H9 (cell line): Measurements from ENCODE around the gene USP34. TPM values are rescaled to one million over a fixed set of nuclear protein-coding genes. Genes with fewer than 3 reads are reported as not detected.

Experiments used
- DNase-seq: peaks from one replicate; pipeline ENCODE4 v3.0.0-alpha.2; 2017
- H2AFZ ChIP-seq: one replicate; pipeline ENCODE4 v1.6.1; 2013; ENCODE audit warnings: mild to moderate bottlenecking, low read length, control low read depth, moderate library complexity
- H2AK5ac ChIP-seq: 2 replicates; pipeline ENCODE4 v1.6.1; 2013; ENCODE audit warnings: low read length, control low read depth, mixed read lengths; ENCODE audit not compliant: insufficient read length
- H2BK120ac ChIP-seq: one replicate; pipeline ENCODE4 v1.6.1; 2013; ENCODE audit warnings: low read depth, mild to moderate bottlenecking, low read length, control low read depth, inconsistent platforms; ENCODE audit not compliant: poor library complexity, severe bottlenecking
- H2BK12ac ChIP-seq: 2 replicates; pipeline ENCODE4 v1.6.1; 2013; ENCODE audit warnings: low read length, control low read depth, mixed read lengths, low read depth; ENCODE audit not compliant: insufficient read length
- H2BK15ac ChIP-seq: 2 replicates; pipeline ENCODE4 v1.6.1; 2013; ENCODE audit warnings: low read depth, low read length, control low read depth
- H2BK20ac ChIP-seq: one replicate; pipeline ENCODE4 v1.6.1; 2013; ENCODE audit warnings: low read depth, mild to moderate bottlenecking, low read length, control low read depth, inconsistent platforms; ENCODE audit not compliant: poor library complexity, severe bottlenecking
- H2BK5ac ChIP-seq: 2 replicates; pipeline ENCODE4 v1.6.1; 2013; ENCODE audit warnings: low read length, control low read depth, mixed read lengths; ENCODE audit not compliant: insufficient read length
- H3K14ac ChIP-seq: 2 replicates; pipeline ENCODE4 v1.6.1; 2013; ENCODE audit warnings: low read length, control low read depth; ENCODE audit not compliant: insufficient read depth
- H3K18ac ChIP-seq: 2 replicates; pipeline ENCODE4 v1.6.1; 2013; ENCODE audit warnings: low read depth, mild to moderate bottlenecking, mixed read lengths, low read length, control low read depth; ENCODE audit not compliant: insufficient read length
- H3K23ac ChIP-seq: 2 replicates; pipeline ENCODE4 v1.6.1; 2013; ENCODE audit warnings: low read length, control low read depth, mixed read lengths, low read depth; ENCODE audit not compliant: insufficient read length
- H3K23me2 ChIP-seq: 2 replicates; pipeline ENCODE4 v1.6.1; 2013; ENCODE audit warnings: low read depth, mild to moderate bottlenecking, mixed read lengths, low read length, control low read depth; ENCODE audit not compliant: insufficient read length, poor library complexity, severe bottlenecking
- H3K27ac ChIP-seq: 2 replicates; pipeline ENCODE4 v1.5.1; 2013; ENCODE audit warnings: low read length, control low read depth, mixed read lengths, low read depth; ENCODE audit not compliant: insufficient read length
- H3K27me3 ChIP-seq: 2 replicates; pipeline ENCODE4 v1.6.1; 2013; ENCODE audit warnings: low read length, control low read depth, inconsistent platforms; ENCODE audit not compliant: insufficient read depth
- H3K4ac ChIP-seq: 2 replicates; pipeline ENCODE4 v1.6.1; 2013; ENCODE audit warnings: low read depth, mild to moderate bottlenecking, control low read depth, inconsistent platforms, low read length, moderate library complexity
- H3K4me1 ChIP-seq: 2 replicates; pipeline ENCODE4 v1.6.1; 2013; ENCODE audit warnings: low read length, control low read depth, inconsistent platforms; ENCODE audit not compliant: insufficient read depth
- H3K4me2 ChIP-seq: 2 replicates; pipeline ENCODE4 v1.6.1; 2013; ENCODE audit warnings: low read length, control low read depth, mixed read lengths; ENCODE audit not compliant: insufficient read length, insufficient read depth
- H3K56ac ChIP-seq: 2 replicates; pipeline ENCODE4 v1.6.1; 2013; ENCODE audit warnings: low read depth, mild to moderate bottlenecking, mixed read lengths, low read length, control low read depth; ENCODE audit not compliant: insufficient read length
- H3K79me1 ChIP-seq: 2 replicates; pipeline ENCODE4 v1.6.1; 2013; ENCODE audit warnings: low read depth, mild to moderate bottlenecking, moderate library complexity, low read length, control low read depth, inconsistent platforms; ENCODE audit not compliant: insufficient read depth, poor library complexity, severe bottlenecking
- H3K79me2 ChIP-seq: 2 replicates; pipeline ENCODE4 v1.6.1; 2013; ENCODE audit warnings: low read length, control low read depth, inconsistent platforms; ENCODE audit not compliant: insufficient read depth
- H3K9ac ChIP-seq: 2 replicates; pipeline ENCODE4 v1.6.1; 2013; ENCODE audit warnings: low read length, control low read depth, mixed read lengths; ENCODE audit not compliant: insufficient read length; ENCODE audit errors: extremely low read depth
- H3K9me3 ChIP-seq: one replicate; pipeline ENCODE4 v1.6.1; 2013; ENCODE audit warnings: low read depth, low read length, inconsistent platforms; ENCODE audit not compliant: control insufficient read depth
- H3T11ph ChIP-seq: one replicate; pipeline ENCODE4 v1.6.1; 2013; ENCODE audit warnings: mild to moderate bottlenecking, low read length, control low read depth, inconsistent platforms
- H4K20me1 ChIP-seq: one replicate; pipeline ENCODE4 v1.6.1; 2013; ENCODE audit not compliant: control insufficient read depth, insufficient read length, insufficient read depth
- H4K5ac ChIP-seq: 2 replicates; pipeline ENCODE4 v1.6.1; 2013; ENCODE audit warnings: low read depth, mild to moderate bottlenecking, mixed read lengths, low read length, control low read depth; ENCODE audit not compliant: insufficient read length
- H4K8ac ChIP-seq: replicated peaks from 2 replicates; pipeline ENCODE4 v1.6.1; 2013; ENCODE audit warnings: low read length, control low read depth, mixed read lengths, low read depth; ENCODE audit not compliant: insufficient read length
- H4K91ac ChIP-seq: 2 replicates; pipeline ENCODE4 v1.6.1; 2013; ENCODE audit warnings: low read depth, mild to moderate bottlenecking, moderate library complexity, mixed read lengths, low read length, control low read depth; ENCODE audit not compliant: insufficient read length
- H3K27ac Mint-ChIP-seq, 3 experiments: 2 replicates in 2 of 3; 3 replicates in 1 of 3; pipeline ENCODE4 v1.8.0; 2020 to 2021; ENCODE audit warnings: mixed read lengths in 3 of 3, mild to moderate bottlenecking in 1 of 3, moderate library complexity in 1 of 3
- H3K27me3 Mint-ChIP-seq: 2 replicates; pipeline ENCODE4 v1.8.0; 2021; ENCODE audit warnings: low read depth, mild to moderate bottlenecking, moderate library complexity, mixed read lengths
- H3K36me3 Mint-ChIP-seq, 3 experiments: 2 replicates in 2 of 3; 3 replicates in 1 of 3; pipeline ENCODE4 v1.8.0; 2020 to 2021; ENCODE audit warnings: low read depth in 3 of 3, mixed read lengths in 3 of 3; ENCODE audit not compliant: insufficient read depth in 1 of 3
- H3K4me1 Mint-ChIP-seq, 2 experiments: 2 replicates each; pipeline ENCODE4 v1.8.0; 2020; ENCODE audit warnings: mixed read lengths in 2 of 2
- H3K4me3 Mint-ChIP-seq, 2 experiments: 2 replicates in 1 of 2; 3 replicates in 1 of 2; pipeline ENCODE4 v1.8.0; 2020 to 2021; ENCODE audit warnings: mild to moderate bottlenecking in 2 of 2, mixed read lengths in 2 of 2, moderate library complexity in 1 of 2
- H3K9me3 Mint-ChIP-seq, 2 experiments: 2 replicates in 1 of 2; 3 replicates in 1 of 2; pipeline ENCODE4 v1.8.0; 2020; ENCODE audit warnings: mild to moderate bottlenecking in 2 of 2, mixed read lengths in 2 of 2, moderate library complexity in 1 of 2
- WGBS: extraction: QIAGEN DNeasy Blood & Tissue Kit; methylation state at CpG from one replicate; pipeline ENCODE4 v1.1.7; 2013; ENCODE audit warnings: missing lambda C conversion rate, low lambda C conversion rate, mixed read lengths; ENCODE audit not compliant: insufficient read length; ENCODE audit errors: extremely low coverage; 5-methylcytosine and 5-hydroxymethylcytosine counted together
- total RNA-seq: library from RNA; stranded (reverse); gene quantifications from 2 replicates; pipeline ENCODE4 v1.2.1, GENCODE V29; 2021
- TF ChIP-seq, protein P1 (sequence below): fragments of 200-600 bp; sonication (generic); conservative IDR thresholded peaks from 3 replicates; pipeline ENCODE4 v1.8.0; 2021; ENCODE audit warnings: antibody characterized with exemption, mild to moderate bottlenecking

USP34 gene
- total RNA-seq, 1 experiment from 2014 or later = 93.9 TPM

DNA sequence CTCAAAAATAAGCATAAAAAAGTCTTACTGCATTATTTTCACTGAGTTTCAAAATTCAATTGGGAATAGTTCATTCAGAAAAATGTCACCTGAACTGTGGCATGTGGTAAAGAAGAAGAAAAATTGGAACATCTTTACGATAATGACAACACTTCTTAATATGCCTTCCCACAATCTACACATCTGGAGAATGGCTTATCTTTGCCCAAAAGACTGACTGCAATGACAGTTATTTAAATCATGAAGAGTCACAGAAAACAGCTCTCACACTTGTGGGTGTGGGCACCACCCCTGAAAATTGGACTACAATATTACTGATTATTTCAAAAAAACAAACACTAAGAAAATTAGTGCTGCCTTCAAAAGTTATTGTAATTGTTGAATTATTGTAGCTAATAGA lies 152.3 kb downstream of the USP34 start:
- H3K4me1 Mint-ChIP-seq = no peaks in the 10 kb centered on the region
- Histone ChIP-seq H4K8ac (no peak overlapping the region), H4K20me1 (no peaks in the 10 kb centered on the region), H4K5ac (no peak overlapping the region), H2BK120ac (no peak overlapping the region), H3K23me2 (no peaks in the 10 kb centered on the region), H4K91ac (no peak overlapping the region), H2AK5ac (no peak overlapping the region), H2AFZ (no peak overlapping the region), H2BK20ac (no peak overlapping the region), H3K9ac (no peak overlapping the region), H3K79me2 (no peaks in the 10 kb centered on the region), H3K27ac (no peak overlapping the region), H3K27me3 (no peaks in the 10 kb centered on the region), H3T11ph (no peak overlapping the region), H3K56ac (no peak overlapping the region), H3K23ac (no peak overlapping the region), H3K18ac (no peak overlapping the region), H2BK12ac (no peak overlapping the region), H3K4me1 (no peaks in the 10 kb centered on the region), H3K79me1 (no peaks in the 10 kb centered on the region), H3K4ac (no peak overlapping the region), H3K4me2 (no peak overlapping the region), H2BK15ac (no peak overlapping the region), H3K14ac (no peak overlapping the region), H3K9me3 (no peaks in the 10 kb centered on the region), H2BK5ac (no peak overlapping the region)
- peaks cover 4 to 49% (median 26%) of the 10 kb centered on the region in 3 experiments for H3K36me3 Mint-ChIP-seq
- WGBS = no CpG with 5 or more reads among the region's 1 CpG
- TF ChIP-seq, protein P1, sequence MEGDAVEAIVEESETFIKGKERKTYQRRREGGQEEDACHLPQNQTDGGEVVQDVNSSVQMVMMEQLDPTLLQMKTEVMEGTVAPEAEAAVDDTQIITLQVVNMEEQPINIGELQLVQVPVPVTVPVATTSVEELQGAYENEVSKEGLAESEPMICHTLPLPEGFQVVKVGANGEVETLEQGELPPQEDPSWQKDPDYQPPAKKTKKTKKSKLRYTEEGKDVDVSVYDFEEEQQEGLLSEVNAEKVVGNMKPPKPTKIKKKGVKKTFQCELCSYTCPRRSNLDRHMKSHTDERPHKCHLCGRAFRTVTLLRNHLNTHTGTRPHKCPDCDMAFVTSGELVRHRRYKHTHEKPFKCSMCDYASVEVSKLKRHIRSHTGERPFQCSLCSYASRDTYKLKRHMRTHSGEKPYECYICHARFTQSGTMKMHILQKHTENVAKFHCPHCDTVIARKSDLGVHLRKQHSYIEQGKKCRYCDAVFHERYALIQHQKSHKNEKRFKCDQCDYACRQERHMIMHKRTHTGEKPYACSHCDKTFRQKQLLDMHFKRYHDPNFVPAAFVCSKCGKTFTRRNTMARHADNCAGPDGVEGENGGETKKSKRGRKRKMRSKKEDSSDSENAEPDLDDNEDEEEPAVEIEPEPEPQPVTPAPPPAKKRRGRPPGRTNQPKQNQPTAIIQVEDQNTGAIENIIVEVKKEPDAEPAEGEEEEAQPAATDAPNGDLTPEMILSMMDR = no peak
- H3K27me3 Mint-ChIP-seq = no peaks in the 10 kb centered on the region
- DNase-seq = no peak
- no peak overlapping the region for H3K4me3 Mint-ChIP-seq
- H3K27ac Mint-ChIP-seq = no peak overlapping the region
- no peaks in the 10 kb centered on the region for H3K9me3 Mint-ChIP-seq
